Brain microvascular endothelial cell (primary cell): ENCODE results near the gene YIPF3.
"Not testable (repeated sequence)": the region's sequence is repeated elsewhere in the genome, so short reads cannot be mapped to it uniquely, and the experiment has no call there.

Experiments
- DNase-seq: peaks from one replicate; pipeline ENCODE4 v3.0.0-alpha.2; 2020
- H3K27ac ChIP-seq: fragments of 250-450 bp; sonication (Bioruptor Pico); 2 replicates; pipeline ENCODE4 v1.5.1; 2020; ENCODE audit warnings: mild to moderate bottlenecking, moderate library complexity
- H3K27me3 ChIP-seq: fragments of 250-450 bp; sonication (Bioruptor Pico); replicated peaks from 2 replicates; pipeline ENCODE4 v1.5.1; 2020; ENCODE audit warnings: mild to moderate bottlenecking
- H3K36me3 ChIP-seq: fragments of 250-450 bp; sonication (Bioruptor Pico); replicated peaks from 2 replicates; pipeline ENCODE4 v1.5.1; 2020; ENCODE audit warnings: mild to moderate bottlenecking
- H3K4me3 ChIP-seq: 2 replicates; pipeline ENCODE4 v1.5.1; 2011; ENCODE audit warnings: low read depth, mild to moderate bottlenecking, control low read depth, low read length, moderate library complexity
- CTCF ChIP-seq: IDR thresholded peaks from 2 replicates; pipeline ENCODE4 v1.5.1; 2011; ENCODE audit warnings: low read depth, mild to moderate bottlenecking, moderate library complexity, low read length, control low read depth, inconsistent platforms; ENCODE audit errors: missing control alignments
- in situ Hi-C: cut with HindIII; loops from 2 replicates; pipeline ENCODE4 v1.10.0; 2017; ENCODE audit warnings: low sequenced_read_pairs, low pct_ligation_motif_present

The YIPF3 gene

GRCh38 chr6:43468240-43468639 is 48.5 kb downstream of the YIPF3 start:
- DNase-seq = no peak
- in situ Hi-C loops = no loop called here
- no peaks in the 10 kb centered on the region for H3K36me3 ChIP-seq
- TF ChIP-seq CTCF = no peak
- H3K27me3 ChIP-seq = no peaks in the 10 kb centered on the region
- H3K27ac ChIP-seq = no peak overlapping the region
- no peak overlapping the region for H3K4me3 ChIP-seq

- DNase-seq = no peak
- in situ Hi-C loops = no loop called here
- Histone ChIP-seq H3K27me3 (no peaks in the 10 kb centered on the region), H3K27ac (no peak overlapping the region), H3K36me3 (no peaks in the 10 kb centered on the region), H3K4me3 (no peak overlapping the region)
- no peak for TF ChIP-seq CTCF
Measured at GRCh38 chr6:43467752-43468151, 49.0 kb downstream of the YIPF3 start.

GRCh38 chr6:43467265-43467664 is 49.5 kb downstream of the YIPF3 start:
- H3K27me3 ChIP-seq, H3K36me3 ChIP-seq, in situ Hi-C loops, H3K27ac ChIP-seq, H3K4me3 ChIP-seq, DNase-seq: not testable (repeated sequence)

GRCh38 chr6:43465948-43466347 is 50.8 kb downstream of the YIPF3 start:
- in situ Hi-C loops = no loop called here
- H3K27ac ChIP-seq = no peak overlapping the region
- no peak for TF ChIP-seq CTCF
- no peaks in the 10 kb centered on the region for H3K36me3 ChIP-seq
- no peaks in the 10 kb centered on the region for H3K27me3 ChIP-seq
- H3K4me3 ChIP-seq = no peak overlapping the region
- no peak for DNase-seq

- H3K27ac ChIP-seq = no peak overlapping the region
- no peak for DNase-seq
- in situ Hi-C loops = no loop called here
- no peak overlapping the region for H3K4me3 ChIP-seq
- H3K27me3 ChIP-seq = no peaks in the 10 kb centered on the region
- H3K36me3 ChIP-seq = no peaks in the 10 kb centered on the region
- no peak for TF ChIP-seq CTCF
Measured at GRCh38 chr6:43464337-43464736, 52.4 kb downstream of the YIPF3 start.

GRCh38 chr6:43461936-43462335 is 54.8 kb downstream of the YIPF3 start:
- Histone ChIP-seq H3K27ac (no peak overlapping the region), H3K27me3 (no peaks in the 10 kb centered on the region), H3K4me3 (no peak overlapping the region), H3K36me3 (no peaks in the 10 kb centered on the region)
- no peak for TF ChIP-seq CTCF
- no peak for DNase-seq
- in situ Hi-C loops = no loop called here
